Chondrocyte (in vitro differentiated cells): ENCODE data around the gene ACSS1. TPM values are rescaled to one million over a fixed set of nuclear protein-coding genes. Genes with fewer than 3 reads are reported as not detected.
A peak's percentile ranks its signal among the peaks of the same experiment; 100 is the strongest.

Source experiments
- DNase-seq: peaks from one replicate; pipeline ENCODE4 v3.0.0; 2021; ENCODE audit warnings: mixed read lengths, low spot score
- H3K27ac Mint-ChIP-seq: one replicate; pipeline ENCODE4 v1.8.0; 2021; ENCODE audit warnings: mild to moderate bottlenecking, moderate library complexity, mixed read lengths; ENCODE audit not compliant: unreplicated experiment
- H3K27me3 Mint-ChIP-seq: 2 replicates; pipeline ENCODE4 v1.8.0; 2021; ENCODE audit warnings: low read depth, mixed read lengths
- H3K36me3 Mint-ChIP-seq: 2 replicates; pipeline ENCODE4 v1.8.0; 2021; ENCODE audit warnings: low read depth, mixed read lengths
- H3K4me1 Mint-ChIP-seq: 2 replicates; pipeline ENCODE4 v1.8.0; 2021; ENCODE audit warnings: low read depth, mild to moderate bottlenecking, mixed read lengths
- H3K4me3 Mint-ChIP-seq: one replicate; pipeline ENCODE4 v1.8.0; 2021; ENCODE audit warnings: mild to moderate bottlenecking, moderate library complexity, mixed read lengths; ENCODE audit not compliant: unreplicated experiment
- H3K9me3 Mint-ChIP-seq: 2 replicates; pipeline ENCODE4 v1.8.0; 2021; ENCODE audit warnings: low read depth, mixed read lengths
- CTCF ChIP-seq: fragments of 200-600 bp; sonication (generic); IDR thresholded peaks from 2 replicates; pipeline ENCODE4 v1.5.0; 2021; ENCODE audit warnings: antibody characterized with exemption, mild to moderate bottlenecking, moderate library complexity
- total RNA-seq: library from RNA; stranded (reverse); gene quantifications from 3 replicates; pipeline ENCODE4 v1.2.1, GENCODE V29; 2021

ACSS1 gene
- total RNA-seq, 1 donor from 2014 or later, result 5.5 TPM

- peak; percentile 68 for DNase-seq
- H3K36me3 Mint-ChIP-seq, result peaks cover 1% of the 10 kb centered on the region
- H3K4me3 Mint-ChIP-seq, result no peak overlapping the region
- TF ChIP-seq CTCF, result no peak
- H3K4me1 Mint-ChIP-seq, result peaks cover 22% of the 10 kb centered on the region
- no peaks in the 10 kb centered on the region for H3K27me3 Mint-ChIP-seq
- no peaks in the 10 kb centered on the region for H3K9me3 Mint-ChIP-seq
- no peak overlapping the region for H3K27ac Mint-ChIP-seq
These were observed 15.1 kb downstream of the ACSS1 start for GRCh38 chr20:25042531-25043498.

- TF ChIP-seq CTCF, result no peak
- no peak overlapping the region for H3K27ac Mint-ChIP-seq
- no peaks in the 10 kb centered on the region for H3K27me3 Mint-ChIP-seq
- H3K9me3 Mint-ChIP-seq, result no peaks in the 10 kb centered on the region
- H3K36me3 Mint-ChIP-seq, result peaks cover 1% of the 10 kb centered on the region
- DNase-seq, result peak; percentile 49
- no peak overlapping the region for H3K4me3 Mint-ChIP-seq
- peaks cover 30% of the 10 kb centered on the region for H3K4me1 Mint-ChIP-seq
These were observed 16.0 kb downstream of the ACSS1 start for GRCh38 chr20:25041813-25042530.

GRCh38 chr20:25040438-25040831, 17.5 kb downstream of the ACSS1 start:
- H3K9me3 Mint-ChIP-seq, result no peaks in the 10 kb centered on the region
- no peak overlapping the region for H3K4me3 Mint-ChIP-seq
- peaks cover 43% of the 10 kb centered on the region for H3K4me1 Mint-ChIP-seq
- no peaks in the 10 kb centered on the region for H3K36me3 Mint-ChIP-seq
- no peaks in the 10 kb centered on the region for H3K27me3 Mint-ChIP-seq
- no peak for TF ChIP-seq CTCF
- no peak for DNase-seq
- peak overlapping the region; percentile 69 for H3K27ac Mint-ChIP-seq

- peak; percentile 85 for DNase-seq
- H3K36me3 Mint-ChIP-seq, result no peaks in the 10 kb centered on the region
- H3K4me3 Mint-ChIP-seq, result no peak overlapping the region
- peak overlapping the region; percentile 69 for H3K27ac Mint-ChIP-seq
- no peaks in the 10 kb centered on the region for H3K27me3 Mint-ChIP-seq
- H3K4me1 Mint-ChIP-seq, result peaks cover 43% of the 10 kb centered on the region
- TF ChIP-seq CTCF, result no peak
- no peaks in the 10 kb centered on the region for H3K9me3 Mint-ChIP-seq
These were observed 18.1 kb downstream of the ACSS1 start for GRCh38 chr20:25039697-25040437.

- Mint-ChIP-seq H3K9me3 (no peaks in the 10 kb centered on the region), H3K27me3 (no peaks in the 10 kb centered on the region), H3K4me1 (peaks cover 44% of the 10 kb centered on the region), H3K36me3 (no peaks in the 10 kb centered on the region), H3K4me3 (no peak overlapping the region), H3K27ac (no peak overlapping the region)
- DNase-seq, result peak; percentile 61
- no peak for TF ChIP-seq CTCF
These were observed 19.3 kb downstream of the ACSS1 start for GRCh38 chr20:25038591-25039015.
